HAP-1 (cell line): ENCODE measurements around the gene ASB6.
A peak's percentile ranks its signal among the peaks of the same experiment; 100 is the strongest.

Experiments
- DNase-seq, 2 experiments: peaks; one replicate each; pipeline ENCODE4 v3.0.0-alpha.2; 2016 to 2020; ENCODE audit warnings: low spot score in 2 of 2
- H3K27me3 ChIP-seq: fragments of 250-450 bp; sonication (Bioruptor Pico); 2 replicates; pipeline ENCODE4 v1.5.1; 2020; ENCODE audit warnings: low read depth, mild to moderate bottlenecking, moderate library complexity
- H3K36me3 ChIP-seq: fragments of 250-450 bp; sonication (Bioruptor Pico); replicated peaks from 2 replicates; pipeline ENCODE4 v1.5.1; 2020; ENCODE audit warnings: mild to moderate bottlenecking
- H3K4me1 ChIP-seq: fragments of 250-450 bp; sonication (Bioruptor Pico); 2 replicates; pipeline ENCODE4 v1.5.1; 2020; ENCODE audit warnings: mild to moderate bottlenecking
- H3K4me3 ChIP-seq: fragments of 250-450 bp; sonication (Bioruptor Pico); 2 replicates; pipeline ENCODE4 v1.5.1; 2020; ENCODE audit warnings: mild to moderate bottlenecking, moderate library complexity
- H3K9me3 ChIP-seq: fragments of 250-450 bp; sonication (Bioruptor Pico); 2 replicates; pipeline ENCODE4 v1.5.1; 2020; ENCODE audit warnings: mild to moderate bottlenecking, moderate library complexity
- in situ Hi-C: fragments of 300-500 bp; cut with MboI; formaldehyde crosslinking; loops from 3 replicates; pipeline ENCODE4 v1.14.3; 2020; ENCODE audit warnings: low sequenced_read_pairs, inconsistent platforms, mixed read lengths

Gene ASB6

GRCh38 chr9:129620669-129621295 lies 21.2 kb downstream of the ASB6 start, which contains the start of gene C9orf50:
C9orf50 (minus strand) TSS chr9:129621101; CDS start chr9:129620574, 527 bp downstream.
- Histone ChIP-seq H3K9me3 (no peaks in the 10 kb centered on the region), H3K36me3 (no peaks in the 10 kb centered on the region), H3K4me1 (peaks cover 22% of the 10 kb centered on the region), H3K4me3 (peak within 1 kb of the TSS; percentile 27), H3K27me3 (no peaks in the 10 kb centered on the region)
- in situ Hi-C loops, result no loop called here
- no peak for DNase-seq

- Histone ChIP-seq H3K36me3 (no peaks in the 10 kb centered on the region), H3K4me3 (peak overlapping the region; percentile 27), H3K9me3 (no peaks in the 10 kb centered on the region), H3K4me1 (peaks cover 16% of the 10 kb centered on the region), H3K27me3 (no peaks in the 10 kb centered on the region)
- DNase-seq, result peak; percentile 18 to 60
- in situ Hi-C loops, result loop anchor here (10.0 kb wide), 1 partner anchor 445 kb away; the partner anchor contains the start of gene IER5L
Observed at GRCh38 chr9:129619787-129620668, 21.9 kb downstream of the ASB6 start.

- no peak overlapping the region for H3K4me3 ChIP-seq
- peaks cover 8% of the 10 kb centered on the region for H3K4me1 ChIP-seq
- no peaks in the 10 kb centered on the region for H3K36me3 ChIP-seq
- no peaks in the 10 kb centered on the region for H3K27me3 ChIP-seq
- in situ Hi-C loops, result loop anchor here (10.0 kb wide), 1 partner anchor 442 kb away; the partner anchor contains the start of gene IER5L
- H3K9me3 ChIP-seq, result no peaks in the 10 kb centered on the region
- DNase-seq, result peak in 1 of 2 experiments; percentile 16
Observed at GRCh38 chr9:129617167-129617566, 24.8 kb downstream of the ASB6 start.

GRCh38 chr9:129615407-129616285 lies 26.3 kb downstream of the ASB6 start:
- Histone ChIP-seq H3K4me3 (no peak overlapping the region), H3K4me1 (peaks cover 6% of the 10 kb centered on the region; the same call in 1 of the 2 replicates), H3K36me3 (no peaks in the 10 kb centered on the region), H3K9me3 (no peaks in the 10 kb centered on the region), H3K27me3 (no peaks in the 10 kb centered on the region)
- in situ Hi-C loops, result loop anchor here (10.0 kb wide), 1 partner anchor 441 kb away; the partner anchor contains the start of gene IER5L
- no peak for DNase-seq

- in situ Hi-C loops, result loop anchor here (5.0 to 10.0 kb wide), 2 partner anchors 440 to 483 kb away; partner anchors contain the start of gene IER5L
- H3K36me3 ChIP-seq, result no peaks in the 10 kb centered on the region
- H3K4me3 ChIP-seq, result no peak overlapping the region
- no peak for DNase-seq
- no peaks in the 10 kb centered on the region for H3K9me3 ChIP-seq
- peaks cover 4% of the 10 kb centered on the region; the same call in 1 of the 2 replicates for H3K4me1 ChIP-seq
- H3K27me3 ChIP-seq, result no peaks in the 10 kb centered on the region
Observed at GRCh38 chr9:129614932-129615331, 27.0 kb downstream of the ASB6 start.

- Histone ChIP-seq H3K36me3 (no peaks in the 10 kb centered on the region), H3K4me3 (no peak overlapping the region), H3K9me3 (no peaks in the 10 kb centered on the region), H3K4me1 (peaks cover 4% of the 10 kb centered on the region; the same call in 1 of the 2 replicates), H3K27me3 (no peaks in the 10 kb centered on the region)
- in situ Hi-C loops, result loop anchor here (5.0 to 10.0 kb wide), 2 partner anchors 439 to 481 kb away; partner anchors contain the start of gene IER5L
- DNase-seq, result no peak
Observed at GRCh38 chr9:129613520-129614175, 28.3 kb downstream of the ASB6 start.

GRCh38 chr9:129612815-129613519 lies 29.0 kb downstream of the ASB6 start:
- Histone ChIP-seq H3K36me3 (no peaks in the 10 kb centered on the region), H3K4me3 (no peak overlapping the region), H3K27me3 (no peaks in the 10 kb centered on the region), H3K4me1 (peaks cover 4% of the 10 kb centered on the region; the same call in 1 of the 2 replicates), H3K9me3 (no peaks in the 10 kb centered on the region)
- in situ Hi-C loops, result loop anchor here (5.0 to 10.0 kb wide), 2 partner anchors 438 to 481 kb away; partner anchors contain the start of gene IER5L
- no peak for DNase-seq

GRCh38 chr9:129612123-129612522 lies 29.8 kb downstream of the ASB6 start:
- Histone ChIP-seq H3K36me3 (no peaks in the 10 kb centered on the region), H3K4me3 (no peak overlapping the region), H3K9me3 (no peaks in the 10 kb centered on the region), H3K4me1 (peaks cover 9% of the 10 kb centered on the region), H3K27me3 (no peaks in the 10 kb centered on the region)
- no peak for DNase-seq
- in situ Hi-C loops, result loop anchor here (5.0 to 10.0 kb wide), 2 partner anchors 437 to 480 kb away; partner anchors contain the start of gene IER5L

- peaks cover 9% of the 10 kb centered on the region for H3K4me1 ChIP-seq
- H3K9me3 ChIP-seq, result no peaks in the 10 kb centered on the region
- no peak for DNase-seq
- H3K36me3 ChIP-seq, result no peaks in the 10 kb centered on the region
- H3K27me3 ChIP-seq, result no peaks in the 10 kb centered on the region
- in situ Hi-C loops, result loop anchor here (5.0 to 10.0 kb wide), 2 partner anchors 437 to 479 kb away; partner anchors contain the start of gene IER5L
- peak overlapping the region; percentile 33 for H3K4me3 ChIP-seq
Observed at GRCh38 chr9:129611307-129611800, 30.6 kb downstream of the ASB6 start.

- Histone ChIP-seq H3K36me3 (no peaks in the 10 kb centered on the region), H3K27me3 (no peaks in the 10 kb centered on the region), H3K9me3 (no peaks in the 10 kb centered on the region), H3K4me3 (peak overlapping the region; percentile 33), H3K4me1 (peaks cover 9% of the 10 kb centered on the region)
- peak; percentile 66 to 90 for DNase-seq
- in situ Hi-C loops, result loop anchor here (5.0 to 10.0 kb wide), 2 partner anchors 436 to 478 kb away; partner anchors contain the start of gene IER5L
Observed at GRCh38 chr9:129610473-129611306, 31.3 kb downstream of the ASB6 start.

- no peaks in the 10 kb centered on the region for H3K36me3 ChIP-seq
- peak overlapping the region; percentile 33 for H3K4me3 ChIP-seq
- no peaks in the 10 kb centered on the region for H3K9me3 ChIP-seq
- no peak for DNase-seq
- peaks cover 9% of the 10 kb centered on the region for H3K4me1 ChIP-seq
- no peaks in the 10 kb centered on the region for H3K27me3 ChIP-seq
- in situ Hi-C loops, result loop anchor here (5.0 to 10.0 kb wide), 2 partner anchors 435 to 478 kb away; partner anchors contain the start of gene IER5L
Observed at GRCh38 chr9:129610213-129610472, 31.8 kb downstream of the ASB6 start.
